MG63 (cell line): ENCODE results near the gene OS9. TPM values are rescaled to one million over a fixed set of nuclear protein-coding genes. Genes with fewer than 3 reads are reported as not detected.

Experiments used
- DNase-seq: peaks from one replicate; pipeline ENCODE4 v3.0.0-alpha.2; 2020
- H3K27me3 ChIP-seq: fragments of 250-450 bp; sonication (Bioruptor Pico); 2 replicates; pipeline ENCODE4 v1.5.1; 2020; ENCODE audit warnings: mild to moderate bottlenecking, moderate library complexity
- H3K36me3 ChIP-seq: fragments of 250-450 bp; sonication (Bioruptor Pico); 2 replicates; pipeline ENCODE4 v1.5.1; 2020; ENCODE audit warnings: mild to moderate bottlenecking, moderate library complexity
- H3K4me3 ChIP-seq: fragments of 250-450 bp; sonication (Bioruptor Pico); 2 replicates; pipeline ENCODE4 v1.5.1; 2020; ENCODE audit warnings: mild to moderate bottlenecking, moderate library complexity
- H3K9me3 ChIP-seq: fragments of 250-450 bp; sonication (Bioruptor Pico); 2 replicates; pipeline ENCODE4 v1.5.1; 2020; ENCODE audit warnings: mild to moderate bottlenecking, moderate library complexity
- total RNA-seq: library from RNA; depleted of rRNA; stranded (reverse); fragments of >200 nt; shearing (Covaris generic); gene quantifications from 2 replicates; pipeline ENCODE4 v1.2.3, GENCODE V29; 2014; ENCODE audit warnings: low replicate concordance

Gene OS9
- total RNA-seq, 1 experiment from 2014 or later: 139 TPM

DNA sequence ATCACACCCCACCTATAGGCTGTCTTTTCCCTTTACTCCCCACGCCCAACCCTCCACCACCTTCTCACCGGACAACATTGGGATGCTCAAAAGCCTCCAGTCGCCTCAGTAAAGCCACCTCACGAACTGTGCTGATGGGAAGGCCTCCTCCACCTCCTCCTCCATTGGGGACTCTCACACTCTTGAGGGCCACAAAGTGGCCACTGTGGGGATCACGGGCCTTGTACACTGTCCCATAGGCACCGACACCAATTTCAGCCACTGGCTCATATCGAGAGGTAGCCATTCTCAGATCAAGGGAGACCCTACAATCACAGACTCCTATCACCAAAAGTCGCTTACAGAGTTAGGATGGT, 57.5 kb downstream of the OS9 start:
- Histone ChIP-seq H3K9me3 (no peaks in the 10 kb centered on the region), H3K4me3 (peak overlapping the region; percentile 80), H3K36me3 (peaks cover 41% of the 10 kb centered on the region), H3K27me3 (peaks cover 2% of the 10 kb centered on the region; the same call in 1 of the 2 replicates)
- DNase-seq: no peak

DNA sequence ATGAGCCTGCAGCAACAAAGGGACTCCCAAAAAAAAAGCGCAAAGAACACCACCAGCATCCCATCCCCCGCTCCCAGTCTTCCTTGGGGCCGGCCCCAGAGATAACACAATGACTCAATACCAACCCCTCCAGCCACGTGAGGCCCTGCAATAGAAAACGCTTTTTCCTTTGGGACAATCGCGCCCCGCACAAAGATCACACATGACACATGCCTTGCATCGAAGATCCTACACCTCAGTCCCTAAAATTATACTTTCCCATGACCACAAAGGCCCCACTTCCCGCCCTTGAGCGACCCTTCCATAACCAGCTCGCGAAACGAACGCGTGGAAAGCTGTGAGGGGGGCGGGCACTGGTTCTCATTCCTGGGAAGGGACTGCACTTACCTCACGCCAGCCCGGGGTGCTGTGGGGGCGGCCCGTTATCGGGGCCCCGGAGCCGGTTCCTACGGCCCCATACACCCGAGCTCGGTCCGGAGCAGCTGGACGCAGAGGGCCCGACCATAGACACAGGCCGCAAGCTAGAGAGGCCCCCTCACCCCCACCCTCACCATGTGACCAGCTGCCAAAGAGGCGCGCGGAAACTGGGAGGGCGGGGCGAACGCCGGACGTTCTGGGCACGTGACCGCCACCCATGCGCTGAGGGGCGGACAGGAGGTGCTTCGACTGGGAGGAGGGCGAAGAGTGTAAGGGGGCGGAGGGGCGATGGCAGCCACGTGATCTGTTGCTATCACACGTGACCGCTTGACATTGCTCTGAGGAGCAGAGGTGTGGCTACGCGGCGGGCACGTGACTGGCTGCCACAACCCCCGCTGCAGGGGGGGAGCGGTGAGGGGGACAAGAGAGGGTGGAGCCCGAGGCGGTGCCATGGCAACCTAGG, 58.1 kb downstream of the OS9 start, which contains the start of gene CDK4:
TSS of gene CDK4 (minus strand) at position 523 of the 880 bp plus-strand sequence. CDS start 593 bp downstream, outside the sequence.
- peaks cover 41% of the 10 kb centered on the region for H3K36me3 ChIP-seq
- H3K9me3 ChIP-seq: no peaks in the 10 kb centered on the region
- DNase-seq: peak; percentile 99
- H3K4me3 ChIP-seq: peak within 1 kb of the TSS; percentile 80
- H3K27me3 ChIP-seq: peaks cover 2% of the 10 kb centered on the region; the same call in 1 of the 2 replicates

DNA sequence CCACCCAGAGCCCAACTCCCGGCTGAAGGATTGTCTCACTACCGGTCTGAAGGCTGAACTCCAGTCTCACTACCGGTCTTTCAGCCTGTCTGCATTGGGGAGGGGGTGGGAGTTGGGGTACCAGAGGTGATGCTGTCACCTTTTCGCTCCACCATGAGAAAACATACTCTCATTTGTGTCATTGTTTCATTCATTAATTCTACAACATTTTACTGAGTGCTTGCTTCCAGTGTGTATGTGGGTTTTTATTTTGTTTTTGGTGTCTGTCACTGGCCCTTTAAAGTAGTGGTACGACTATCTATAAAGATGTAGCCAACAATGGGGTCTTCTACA, 58.7 kb downstream of the OS9 start:
- H3K27me3 ChIP-seq: peaks cover 2% of the 10 kb centered on the region; the same call in 1 of the 2 replicates
- H3K9me3 ChIP-seq: no peaks in the 10 kb centered on the region
- DNase-seq: no peak
- H3K4me3 ChIP-seq: peak overlapping the region; percentile 80
- peaks cover 35% of the 10 kb centered on the region for H3K36me3 ChIP-seq

DNA sequence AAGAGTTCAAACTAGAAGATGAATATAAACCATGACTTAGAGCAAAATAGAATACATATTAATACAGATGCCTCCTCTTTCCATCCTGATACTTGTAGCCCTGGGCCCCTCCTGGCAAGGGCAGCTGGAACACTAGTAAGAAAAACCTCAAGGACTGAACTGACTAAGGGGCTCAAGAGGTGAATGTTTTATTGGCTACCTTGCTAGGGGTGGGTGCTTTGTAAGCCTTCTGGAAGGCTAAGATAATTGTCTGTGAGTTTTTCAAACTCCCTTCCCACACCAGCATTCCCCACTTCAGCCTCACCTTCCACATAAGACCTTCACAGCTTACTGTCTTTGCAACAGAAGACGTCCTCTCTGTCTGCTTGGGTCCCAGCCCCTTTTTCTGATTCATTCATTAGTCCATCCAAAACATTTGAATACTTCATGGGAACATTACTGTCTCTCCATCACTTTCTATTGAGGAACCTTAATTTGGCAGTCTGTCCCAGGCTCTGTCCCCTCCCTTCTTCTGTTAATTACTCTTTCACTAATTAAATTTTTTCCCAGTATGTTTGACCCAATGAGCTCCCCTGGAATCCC, 59.9 kb downstream of the OS9 start:
- no peaks in the 10 kb centered on the region for H3K9me3 ChIP-seq
- DNase-seq: no peak
- H3K27me3 ChIP-seq: peaks cover 2% of the 10 kb centered on the region; the same call in 1 of the 2 replicates
- no peak overlapping the region; the same call in 1 of the 2 replicates for H3K4me3 ChIP-seq
- peaks cover 24% of the 10 kb centered on the region for H3K36me3 ChIP-seq

DNA sequence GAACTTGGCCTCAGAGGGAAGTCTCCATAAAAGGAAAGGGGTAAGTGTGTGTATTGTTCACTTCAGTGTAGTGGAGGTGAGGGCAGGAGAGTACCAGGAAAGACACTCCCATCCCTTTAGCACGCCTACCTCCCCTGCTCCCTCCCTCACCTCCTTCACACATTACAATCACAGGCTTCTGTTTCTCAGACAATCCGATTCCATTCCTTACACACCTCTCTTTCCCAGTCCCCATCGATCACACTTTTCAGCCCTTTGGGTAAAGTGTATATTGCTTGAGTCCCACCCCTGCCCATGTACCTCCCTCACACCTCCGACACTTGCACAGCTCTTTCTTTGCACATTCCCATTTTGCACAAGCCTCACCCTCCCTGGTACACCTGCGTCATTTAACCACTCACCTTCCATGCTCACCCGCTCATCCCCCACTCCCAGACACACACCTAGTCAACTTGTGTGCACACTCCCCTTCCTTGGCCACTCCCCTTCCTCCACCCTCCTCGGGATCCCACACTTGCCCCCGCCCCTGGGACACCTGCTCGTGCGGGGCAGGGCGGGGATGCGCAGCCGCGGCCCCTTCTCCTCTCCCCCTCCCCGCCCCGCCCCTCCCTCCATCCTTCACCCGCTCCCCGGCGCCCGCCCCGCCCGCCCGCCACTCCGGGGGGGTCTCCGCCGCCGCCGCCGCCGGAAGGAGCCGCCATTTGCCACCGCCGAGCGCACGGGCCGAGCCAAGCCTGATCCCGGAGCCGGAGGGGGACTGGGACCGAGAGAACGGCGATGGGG, 60.7 kb downstream of the OS9 start, which contains the start of gene MARCHF9:
TSS of gene MARCHF9 (plus strand) at position 693 of the 783 bp plus-strand sequence. CDS start 426 bp downstream, outside the sequence.
- no peaks in the 10 kb centered on the region for H3K9me3 ChIP-seq
- peaks cover 17% of the 10 kb centered on the region for H3K36me3 ChIP-seq
- H3K4me3 ChIP-seq: peak within 1 kb of the TSS; percentile 36
- peaks cover 2% of the 10 kb centered on the region; the same call in 1 of the 2 replicates for H3K27me3 ChIP-seq
- peak; percentile 40 for DNase-seq

DNA sequence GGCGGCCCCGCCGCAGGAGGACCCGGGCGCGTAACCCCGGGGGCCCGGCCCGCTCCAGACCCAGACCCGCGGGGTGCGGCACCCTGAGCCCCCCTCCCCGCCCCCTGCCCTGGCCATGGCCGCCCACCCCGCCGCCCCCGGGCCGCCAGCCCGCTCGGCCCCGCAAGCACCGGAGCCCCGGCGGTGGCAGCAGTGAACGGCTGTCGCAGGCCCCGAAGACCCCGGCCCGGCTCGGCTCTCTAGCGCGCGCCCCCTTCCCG, 61.2 kb downstream of the OS9 start:
- Histone ChIP-seq H3K27me3 (peaks cover 2% of the 10 kb centered on the region; the same call in 1 of the 2 replicates), H3K36me3 (peaks cover 14% of the 10 kb centered on the region), H3K9me3 (no peaks in the 10 kb centered on the region), H3K4me3 (peak overlapping the region; percentile 36)
- DNase-seq: no peak

DNA sequence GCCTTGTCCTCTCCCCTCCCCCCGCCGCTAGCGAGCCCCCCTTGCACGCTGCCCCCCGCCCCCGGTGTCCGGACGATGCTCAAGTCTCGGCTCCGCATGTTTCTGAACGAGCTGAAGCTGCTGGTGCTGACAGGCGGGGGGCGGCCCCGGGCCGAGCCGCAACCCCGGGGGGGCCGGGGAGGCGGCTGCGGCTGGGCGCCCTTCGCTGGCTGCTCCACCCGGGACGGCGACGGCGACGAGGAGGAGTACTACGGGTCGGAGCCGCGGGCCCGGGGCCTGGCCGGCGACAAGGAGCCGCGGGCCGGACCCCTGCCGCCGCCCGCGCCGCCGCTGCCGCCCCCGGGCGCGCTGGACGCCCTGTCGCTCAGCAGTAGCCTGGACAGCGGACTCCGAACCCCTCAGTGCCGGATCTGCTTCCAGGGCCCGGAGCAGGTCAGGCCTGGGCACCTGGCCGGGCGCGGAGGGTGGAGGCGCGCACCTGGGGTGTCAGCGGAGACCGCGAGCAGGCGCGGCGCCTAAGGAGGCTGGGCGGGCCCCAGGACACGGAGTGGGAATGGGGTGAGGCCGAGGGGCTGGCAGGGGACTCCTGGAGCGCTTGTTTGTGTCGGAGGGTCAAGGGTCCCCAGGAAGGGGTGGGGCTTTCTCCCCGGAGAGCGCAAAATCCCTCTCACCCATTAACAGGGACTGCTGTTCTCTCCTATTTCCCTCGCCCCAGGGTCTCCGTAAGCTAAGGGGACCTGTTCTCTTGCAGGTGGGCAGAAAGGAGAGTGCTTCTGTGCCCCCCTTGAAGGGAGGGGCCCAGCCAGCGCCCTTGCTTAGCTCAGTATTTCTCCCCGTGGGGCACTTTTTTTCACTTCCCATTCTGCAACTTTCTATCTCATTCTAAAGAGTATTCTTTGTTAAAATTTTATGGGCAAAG, 61.8 kb downstream of the OS9 start:
- no peak for DNase-seq
- peak overlapping the region; percentile 35 for H3K4me3 ChIP-seq

DNA sequence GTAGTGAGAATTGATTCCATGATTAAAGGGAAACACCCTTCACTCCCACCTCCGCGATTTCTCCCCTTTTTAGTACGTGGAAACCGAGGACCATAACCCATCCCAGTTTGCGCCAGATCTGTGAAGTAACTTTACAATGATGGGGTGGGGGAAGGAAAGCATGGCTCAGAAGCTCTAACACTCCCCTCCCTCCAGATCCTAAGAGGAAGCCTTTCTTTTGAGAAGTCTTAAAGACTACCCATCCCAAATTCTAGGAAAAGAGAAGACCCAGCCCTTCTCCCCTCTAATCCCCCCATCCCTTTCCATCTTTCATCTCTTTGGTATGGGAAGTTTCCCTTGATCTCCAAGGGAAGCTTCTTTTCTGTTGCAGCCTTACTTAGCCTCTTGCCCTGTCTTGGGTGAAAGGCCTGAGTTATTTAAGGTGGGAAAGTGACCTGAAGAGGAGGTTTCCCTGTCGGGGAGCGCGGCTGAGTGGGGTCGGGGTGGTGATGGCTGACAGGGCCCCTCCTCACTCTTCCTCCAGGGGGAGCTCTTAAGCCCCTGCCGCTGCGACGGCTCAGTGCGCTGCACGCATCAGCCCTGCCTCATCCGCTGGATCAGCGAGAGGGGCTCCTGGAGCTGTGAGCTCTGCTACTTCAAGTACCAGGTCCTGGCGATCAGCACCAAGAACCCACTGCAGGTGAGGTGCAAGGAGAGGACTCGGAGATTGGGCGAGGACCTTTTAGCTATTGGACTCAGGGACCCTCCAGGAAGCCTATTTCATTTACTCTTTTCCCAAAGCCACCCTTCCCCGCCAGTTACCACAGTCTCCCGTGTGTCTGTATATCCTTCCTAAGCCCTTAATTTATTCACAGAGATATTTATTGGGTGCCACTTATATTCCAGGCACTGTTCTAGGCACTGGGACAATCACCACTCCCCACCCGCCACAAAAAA, 62.7 kb downstream of the OS9 start:
- no peak for DNase-seq
- Histone ChIP-seq H3K9me3 (no peaks in the 10 kb centered on the region), H3K4me3 (no peak overlapping the region; the same call in 1 of the 2 replicates), H3K36me3 (no peaks in the 10 kb centered on the region), H3K27me3 (peaks cover 2% of the 10 kb centered on the region; the same call in 1 of the 2 replicates)

More for the DNA sequence above, 61.8 kb downstream of the OS9 start:
- peaks cover 8% of the 10 kb centered on the region for H3K36me3 ChIP-seq
- H3K27me3 ChIP-seq: peaks cover 2% of the 10 kb centered on the region; the same call in 1 of the 2 replicates
- no peaks in the 10 kb centered on the region for H3K9me3 ChIP-seq

DNA sequence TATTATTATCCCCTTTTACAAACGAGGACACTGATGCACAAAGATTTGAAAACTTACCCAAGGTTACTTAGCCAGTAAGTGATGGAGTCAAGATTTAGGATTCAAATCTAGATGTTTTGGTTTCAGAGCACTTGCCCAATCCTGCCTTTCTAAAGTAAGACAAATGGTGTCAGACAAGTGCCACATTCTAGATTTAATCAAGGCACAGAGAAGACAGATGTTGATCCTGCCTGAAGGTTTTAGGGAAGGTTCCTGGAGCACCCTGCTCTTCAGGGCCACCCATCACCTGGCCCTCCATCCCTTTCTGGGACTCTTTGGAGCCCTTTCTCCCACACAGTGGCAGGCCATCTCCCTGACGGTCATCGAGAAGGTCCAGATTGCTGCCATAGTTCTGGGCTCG, 63.8 kb downstream of the OS9 start:
- H3K27me3 ChIP-seq: peaks cover 2% of the 10 kb centered on the region; the same call in 1 of the 2 replicates
- no peak for DNase-seq
- no peaks in the 10 kb centered on the region for H3K9me3 ChIP-seq
- no peaks in the 10 kb centered on the region for H3K36me3 ChIP-seq
- no peak overlapping the region for H3K4me3 ChIP-seq

DNA sequence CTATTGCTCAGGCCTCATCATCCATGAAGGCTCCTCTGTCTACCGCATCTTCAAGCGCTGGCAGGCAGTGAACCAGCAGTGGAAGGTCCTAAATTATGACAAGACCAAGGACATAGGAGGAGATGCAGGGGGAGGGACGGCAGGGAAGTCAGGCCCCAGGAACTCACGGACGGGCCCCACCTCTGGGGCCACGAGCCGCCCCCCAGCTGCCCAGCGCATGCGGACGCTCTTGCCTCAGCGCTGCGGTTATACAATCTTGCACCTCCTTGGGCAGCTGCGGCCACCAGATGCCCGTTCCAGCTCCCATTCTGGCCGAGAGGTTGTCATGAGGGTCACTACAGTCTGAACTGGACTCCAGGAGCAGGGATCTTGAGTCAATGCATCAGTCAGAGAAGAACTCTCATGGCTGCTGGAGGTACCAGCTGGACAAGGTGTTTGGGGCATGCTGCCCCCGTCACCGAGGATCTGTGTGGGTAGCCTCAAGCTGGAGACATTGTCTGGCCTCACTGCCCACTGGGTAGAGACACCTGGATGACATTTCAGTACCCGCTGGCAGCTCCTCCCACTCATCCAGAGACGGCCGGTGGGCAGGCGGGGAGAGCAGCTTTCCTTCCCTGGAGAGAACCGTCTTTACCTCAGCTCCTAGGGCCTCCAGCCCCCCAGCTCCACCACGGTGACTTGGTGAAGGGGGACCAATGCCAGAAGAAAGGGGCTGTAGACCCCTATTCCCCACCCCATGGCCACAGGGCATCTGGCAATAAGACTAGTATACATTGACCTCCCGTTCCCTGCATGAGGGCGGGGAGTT, 64.8 kb downstream of the OS9 start:
- H3K9me3 ChIP-seq: no peaks in the 10 kb centered on the region
- DNase-seq: no peak
- peaks cover 3% of the 10 kb centered on the region; the same call in 1 of the 2 replicates for H3K27me3 ChIP-seq
- no peaks in the 10 kb centered on the region for H3K36me3 ChIP-seq
- H3K4me3 ChIP-seq: no peak overlapping the region

DNA sequence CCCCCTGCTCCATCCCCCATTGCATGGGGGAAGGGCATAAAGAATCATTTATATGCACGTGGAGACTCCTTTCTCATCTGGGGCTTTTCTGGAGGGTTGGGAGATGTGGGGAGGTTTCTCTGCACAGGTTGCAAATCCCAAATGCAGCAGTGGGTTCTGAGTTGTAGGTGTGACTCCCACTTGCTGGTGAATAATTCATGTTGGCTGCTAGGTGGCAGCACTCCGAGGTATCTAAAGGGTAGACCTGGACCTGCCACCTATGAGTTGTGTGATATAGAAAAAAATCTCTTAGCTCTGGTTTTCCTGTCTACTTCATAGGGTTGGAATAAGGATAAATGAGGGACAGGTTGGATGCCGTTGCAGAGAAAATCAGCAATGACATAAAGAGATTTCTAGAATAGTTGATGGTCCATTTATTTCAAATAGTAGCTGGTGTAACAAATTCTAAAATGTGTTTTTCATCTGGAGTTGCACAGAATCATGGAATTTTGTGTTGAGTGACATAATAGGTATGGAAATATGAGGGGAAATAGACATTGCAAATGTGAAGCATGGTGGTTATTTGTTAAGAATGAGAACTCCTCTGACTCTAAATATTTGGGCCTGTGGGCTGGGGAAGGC, 65.5 kb downstream of the OS9 start:
- H3K27me3 ChIP-seq: peaks cover 10% of the 10 kb centered on the region
- no peak for DNase-seq
- H3K36me3 ChIP-seq: no peaks in the 10 kb centered on the region
- no peaks in the 10 kb centered on the region for H3K9me3 ChIP-seq
- H3K4me3 ChIP-seq: no peak overlapping the region

DNA sequence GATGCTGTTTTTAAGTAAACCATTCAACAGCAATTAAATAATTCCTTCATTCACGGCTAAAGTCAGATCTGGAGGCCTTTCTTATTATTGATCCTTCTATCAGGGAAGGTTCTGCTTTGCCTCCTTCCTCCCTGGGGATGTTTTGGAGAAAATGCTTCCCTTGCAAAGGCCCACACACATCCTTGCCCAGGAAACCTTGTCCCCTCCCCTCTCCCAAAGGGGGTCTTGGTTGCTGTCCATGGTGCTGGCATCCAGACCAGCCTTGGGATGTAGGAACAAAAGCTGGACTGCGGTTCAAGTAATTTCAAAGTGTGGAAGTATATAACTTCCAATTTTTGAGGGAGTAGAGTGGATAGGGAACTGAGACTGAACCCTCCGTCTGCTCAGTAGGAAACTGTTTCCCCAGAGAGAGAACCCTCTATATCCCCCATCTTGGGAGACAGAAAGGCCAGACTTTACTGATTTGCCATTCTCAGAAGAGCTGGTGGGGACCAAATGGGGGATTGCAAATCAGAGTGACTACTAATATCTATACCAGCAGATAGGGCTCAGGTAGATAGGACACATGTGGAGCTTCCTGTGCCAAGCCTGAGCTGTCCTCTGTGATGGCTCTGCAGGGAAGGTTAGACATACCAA, 66.5 kb downstream of the OS9 start:
- Histone ChIP-seq H3K4me3 (no peak overlapping the region), H3K27me3 (peaks cover 20% of the 10 kb centered on the region), H3K36me3 (no peaks in the 10 kb centered on the region), H3K9me3 (no peaks in the 10 kb centered on the region)
- DNase-seq: no peak

DNA sequence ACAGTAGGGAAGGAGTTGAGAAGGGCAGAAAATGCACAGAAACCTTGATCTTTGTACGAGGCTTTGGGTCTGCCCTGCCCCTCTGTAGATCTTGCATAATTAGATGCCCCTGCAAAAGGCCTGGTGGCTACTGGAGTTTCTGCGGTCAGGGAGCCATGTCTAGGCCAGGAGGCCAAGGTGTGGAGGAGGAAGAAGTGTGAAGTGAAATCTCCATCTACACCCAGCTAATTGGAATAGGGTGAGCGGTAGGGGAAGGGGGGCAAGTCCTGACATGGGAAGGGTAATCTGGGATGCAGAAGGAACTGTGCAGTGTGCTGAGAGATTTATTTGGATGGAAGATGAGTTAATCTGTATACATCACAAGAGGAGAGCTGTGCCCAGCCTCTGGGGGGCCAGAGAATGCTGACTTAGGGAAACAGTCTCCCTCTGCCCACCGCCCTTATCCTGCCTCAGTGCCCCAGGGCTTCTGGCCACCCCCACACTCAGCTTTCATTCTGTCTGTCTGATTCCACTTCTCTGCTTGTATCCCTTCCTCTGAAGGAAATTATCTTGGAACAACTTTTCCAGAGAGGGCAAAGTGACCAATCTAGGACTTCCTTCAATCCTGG, 67.6 kb downstream of the OS9 start:
- Histone ChIP-seq H3K27me3 (peaks cover 28% of the 10 kb centered on the region), H3K36me3 (no peaks in the 10 kb centered on the region), H3K4me3 (no peak overlapping the region), H3K9me3 (no peaks in the 10 kb centered on the region)
- DNase-seq: no peak
